IMR-90 (cell line): ENCODE measurements around the gene AOPEP. TPM values are rescaled to one million over a fixed set of nuclear protein-coding genes. Genes with fewer than 3 reads are reported as not detected.

Experiments
- ATAC-seq: fragments of 200-7000 bp; cut with Tn5 transposase; 2 replicates; pipeline ENCODE4 v1.9.1; 2020; ENCODE audit warnings: low read depth, mild to moderate bottlenecking, moderate library complexity
- BruUV-seq: library from RNA; stranded (reverse); fragments of 400-500 nt; replicated peaks from 2 replicates; lab custom pipeline; 2021; lab: Mats Ljungman, UMichigan
- CTCF ChIA-PET: fragments of 300-600 bp; formaldehyde crosslinking; extraction: SDS; loops from one replicate; lab custom pipeline; 2021; ENCODE audit warnings: antibody characterized with exemption; lab: Yijun Ruan, JAX
- POLR2A ChIA-PET: fragments of 300-600 bp; sonication (Branson Sonifier 250); formaldehyde crosslinking; loops from one replicate; lab custom pipeline; 2022; ENCODE audit warnings: antibody characterized with exemption; ENCODE audit not compliant: unreplicated experiment; lab: Charles Lee
- DNase-seq: peaks from one replicate; pipeline ENCODE4 v3.0.0; 2013
- H2AFZ ChIP-seq: replicated peaks from 2 replicates; pipeline ENCODE3; 2013; ENCODE audit warnings: low read length, mild to moderate bottlenecking; ENCODE audit not compliant: poor library complexity
- H2AK5ac ChIP-seq: 2 replicates; pipeline ENCODE4 v1.6.1; 2013; ENCODE audit warnings: low read depth, low read length, inconsistent platforms
- H2AK9ac ChIP-seq: replicated peaks from 2 replicates; pipeline ENCODE3; 2013; ENCODE audit warnings: mild to moderate bottlenecking, low read depth, low read length, moderate library complexity; ENCODE audit not compliant: poor library complexity
- H2BK120ac ChIP-seq: 2 replicates; pipeline ENCODE4 v1.6.1; 2013; ENCODE audit warnings: low read depth, low read length, inconsistent platforms
- H2BK15ac ChIP-seq: 3 replicates; pipeline ENCODE4 v1.6.1; 2013; ENCODE audit warnings: low read depth, low read length, inconsistent platforms
- H2BK20ac ChIP-seq: 2 replicates; pipeline ENCODE4 v1.6.1; 2013; ENCODE audit warnings: low read depth, mild to moderate bottlenecking, inconsistent platforms, low read length, moderate library complexity
- H2BK5ac ChIP-seq: 2 replicates; pipeline ENCODE4 v1.6.1; 2013; ENCODE audit warnings: mild to moderate bottlenecking, low read depth, low read length, inconsistent platforms; ENCODE audit not compliant: poor library complexity, severe bottlenecking
- H3K14ac ChIP-seq: replicated peaks from 2 replicates; pipeline ENCODE4 v1.6.1; 2013; ENCODE audit warnings: low read depth, low read length, inconsistent platforms
- H3K18ac ChIP-seq: 2 replicates; pipeline ENCODE4 v1.6.1; 2013; ENCODE audit warnings: low read depth, low read length, control low read depth
- H3K23ac ChIP-seq: 2 replicates; pipeline ENCODE4 v1.6.1; 2013; ENCODE audit warnings: low read depth, low read length, inconsistent platforms
- H3K27ac ChIP-seq: 2 replicates; pipeline ENCODE4 v1.5.1; 2013; ENCODE audit warnings: mild to moderate bottlenecking, control low read depth, low read length; ENCODE audit not compliant: insufficient read depth
- H3K27me3 ChIP-seq: 2 replicates; pipeline ENCODE4 v1.6.1; 2013; ENCODE audit warnings: low read length; ENCODE audit not compliant: control insufficient read depth, insufficient read depth
- H3K36me3 ChIP-seq: 2 replicates; pipeline ENCODE4 v1.6.1; 2013; ENCODE audit warnings: low read length, mixed read lengths; ENCODE audit not compliant: control insufficient read depth, insufficient read depth
- H3K4ac ChIP-seq: 2 replicates; pipeline ENCODE4 v1.6.1; 2013; ENCODE audit warnings: low read depth, low read length, inconsistent platforms
- H3K4me1 ChIP-seq: 2 replicates; pipeline ENCODE4 v1.6.1; 2013; ENCODE audit warnings: low read length, mixed read lengths; ENCODE audit not compliant: control insufficient read depth, insufficient read depth
- H3K4me2 ChIP-seq: 2 replicates; pipeline ENCODE4 v1.6.1; 2013; ENCODE audit warnings: low read depth, mild to moderate bottlenecking, control low read depth, low read length, moderate library complexity
- H3K4me3 ChIP-seq: 2 replicates; pipeline ENCODE4 v1.5.1; 2013; ENCODE audit warnings: low read depth, mild to moderate bottlenecking, control low read depth, low read length, moderate library complexity; ENCODE audit not compliant: insufficient read depth
- H3K56ac ChIP-seq: 2 replicates; pipeline ENCODE4 v1.6.1; 2013; ENCODE audit warnings: low read length, inconsistent platforms; ENCODE audit not compliant: insufficient read depth; ENCODE audit errors: extremely low read depth
- H3K79me1 ChIP-seq, 2 experiments: 2 replicates each; pipeline ENCODE4 v1.6.1; 2013; ENCODE audit warnings: low read length in 2 of 2, inconsistent platforms in 1 of 2, low read depth in 1 of 2
- H3K9ac ChIP-seq: 2 replicates; pipeline ENCODE4 v1.6.1; 2013; ENCODE audit warnings: low read depth, low read length, control low read depth
- H3K9me1 ChIP-seq: 2 replicates; pipeline ENCODE4 v1.6.1; 2013; ENCODE audit warnings: low read length, inconsistent platforms; ENCODE audit not compliant: insufficient read depth
- H3K9me3 ChIP-seq: 2 replicates; pipeline ENCODE4 v1.6.1; 2013; ENCODE audit warnings: low read length; ENCODE audit not compliant: control insufficient read depth, insufficient read depth
- H4K20me1 ChIP-seq: 2 replicates; pipeline ENCODE4 v1.6.1; 2013; ENCODE audit warnings: low read length, inconsistent platforms; ENCODE audit not compliant: insufficient read depth
- H4K5ac ChIP-seq: 2 replicates; pipeline ENCODE4 v1.6.1; 2013; ENCODE audit warnings: mild to moderate bottlenecking, low read depth, low read length, control low read depth
- H4K8ac ChIP-seq, 2 experiments: 2 replicates each; pipeline ENCODE4 v1.6.1; 2013; ENCODE audit warnings: low read depth in 2 of 2, low read length in 2 of 2, control low read depth in 1 of 2, inconsistent platforms in 1 of 2
- H4K91ac ChIP-seq: 2 replicates; pipeline ENCODE4 v1.6.1; 2013; ENCODE audit warnings: low read depth, low read length, inconsistent platforms; ENCODE audit not compliant: insufficient read depth
- ELK1 ChIP-seq: fragments of 150-350 bp; IDR thresholded peaks from 2 replicates; pipeline ENCODE4 v1.6.1; 2016; ENCODE audit warnings: low read depth, mild to moderate bottlenecking, low read length, moderate library complexity, borderline replicate concordance
- NFE2L2 ChIP-seq: fragments of 150-350 bp; IDR thresholded peaks from 2 replicates; pipeline ENCODE4 v1.6.1; 2016; ENCODE audit warnings: low read depth, mild to moderate bottlenecking, low read length
- RAD21 ChIP-seq: IDR thresholded peaks from 2 replicates; pipeline ENCODE4 v1.6.1; 2012; ENCODE audit warnings: low read length, improper control_type of control experiment
- WGBS, 2 experiments: methylation state at CpG; one replicate each; pipeline versions ENCODE4 v1.1.5 to v1.1.7; 2013; ENCODE audit warnings: missing lambda C conversion rate in 2 of 2; ENCODE audit not compliant: insufficient read length in 1 of 2; ENCODE audit errors: extremely low coverage in 2 of 2; 5-methylcytosine and 5-hydroxymethylcytosine counted together
- dilution Hi-C: fragments of 300-500 bp; cut with HindIII; formaldehyde crosslinking; loops from one replicate; pipeline ENCODE4 v1.14.3; 2018; ENCODE audit warnings: low sequenced_read_pairs; ENCODE audit not compliant: unreplicated experiment
- in situ Hi-C: fragments of 300-500 bp; cut with MboI; formaldehyde crosslinking; loops from 3 replicates; pipeline ENCODE4 v1.14.3; 2019; ENCODE audit warnings: low sequenced_read_pairs, inconsistent platforms, mixed read lengths
- intact Hi-C: fragments of 100-400 bp; cut with micrococcal nuclease; formaldehyde crosslinking; loops from 2 replicates; pipeline ENCODE4 v1.10.0; 2022
- polyA plus RNA-seq, 3 experiments: library from polyadenylated mRNA; depleted of rRNA; stranded (reverse); fragments of >200 nt; gene quantifications; 2 replicates each; pipeline ENCODE4 v1.2.3, GENCODE V29; 2012; ENCODE audit warnings: low replicate concordance in 1 of 3
- total RNA-seq: library from RNA; depleted of rRNA; stranded (reverse); fragments of >200 nt; gene quantifications from 2 replicates; pipeline ENCODE4 v1.2.3, GENCODE V29; 2012

AOPEP gene
- total and polyA plus RNA-seq, 2 of the 4 experiments (the other 2 are of a cell fraction) = 34.9 to 38.7 TPM

- no peak overlapping the region for H3K9ac ChIP-seq
Measured at GRCh38 chr9:95090871-95091577, 364.5 kb downstream of the AOPEP start.

More at GRCh38 chr9:95090871-95091577, 364.5 kb downstream of the AOPEP start:
- intact Hi-C loops = no loop called here
- TF ChIP-seq RAD21 (no peak), ELK1 (no peak), NFE2L2 (no peak)
- Histone ChIP-seq H2AK9ac (peak overlapping the region; percentile 35), H4K20me1 (peaks cover 24% of the 10 kb centered on the region), H3K4me3 (no peak overlapping the region), H3K14ac (peak overlapping the region; percentile 31; the same call in 1 of the 2 replicates), H3K4me1 (peaks cover 22% of the 10 kb centered on the region), H2BK20ac (no peak overlapping the region), H3K4ac (peak overlapping the region; percentile 26), H2BK5ac (no peak overlapping the region), H3K18ac (no peak overlapping the region), H2BK120ac (no peak overlapping the region), H4K91ac (no peak overlapping the region; the same call in 1 of the 2 replicates), H3K27ac (no peak overlapping the region), H3K36me3 (peaks cover 34% of the 10 kb centered on the region), H3K56ac (no peak overlapping the region), H3K4me2 (no peak overlapping the region), H2AFZ (no peak overlapping the region), H3K9me1 (peaks cover 20% of the 10 kb centered on the region; the same call in 1 of the 2 replicates), H4K8ac (peak overlapping the region in 1 of 2 experiments; percentile 17; a peak in 1 of 4 replicates), H3K9me3 (no peaks in the 10 kb centered on the region), H3K79me1 (peaks cover 13 to 56% of the 10 kb centered on the region in 2 experiments; a peak in 3 of 4 replicates), H2BK15ac (no peak overlapping the region), H4K5ac (no peak overlapping the region), H3K27me3 (no peaks in the 10 kb centered on the region), H3K23ac (peak overlapping the region; percentile 7; the same call in 1 of the 2 replicates), H2AK5ac (peak overlapping the region; percentile 13; the same call in 1 of the 2 replicates)
- in situ Hi-C loops = no loop called here
- no peak for DNase-seq
- ATAC-seq = peak; percentile 5
- ChIA-PET CTCF (no interaction called here), POLR2A (no interaction called here)
- BruUV-seq = no TSS peak
- dilution Hi-C loops = no loop called here
- 60% methylated on average over 1 of the region's 14 CpGs; no CpG with 5 or more reads in 1 of the 2 experiments for WGBS, 2 experiments
